T-helper 9 cell (primary cell): ENCODE measurements around the gene ROBO1.
"Not testable (repeated sequence)": the region's sequence is repeated elsewhere in the genome, so short reads cannot be mapped to it uniquely, and the experiment has no call there.

ENCODE experiments used
- DNase-seq: peaks from one replicate; pipeline ENCODE4 v3.0.0-alpha.2; 2020

The ROBO1 gene

DNA sequence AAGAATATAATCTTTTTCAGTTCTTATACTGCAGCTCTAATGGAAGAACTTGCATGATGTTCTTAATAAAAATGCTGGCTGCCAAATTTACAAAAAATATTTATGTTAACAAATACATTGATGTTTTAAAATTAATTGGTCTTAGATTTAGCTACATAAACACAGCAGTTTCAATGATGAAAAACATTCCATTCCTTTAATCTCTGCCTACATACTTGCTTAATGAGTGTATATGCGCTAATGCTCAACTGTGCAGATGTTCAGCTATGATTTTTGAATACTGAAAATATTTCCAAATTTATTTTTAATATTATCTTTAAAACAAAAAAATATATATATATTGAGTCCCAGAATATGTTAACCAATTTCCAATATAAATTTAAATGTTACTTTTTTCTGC, 867.4 kb downstream of the ROBO1 start:
- DNase-seq, result no peak

DNA sequence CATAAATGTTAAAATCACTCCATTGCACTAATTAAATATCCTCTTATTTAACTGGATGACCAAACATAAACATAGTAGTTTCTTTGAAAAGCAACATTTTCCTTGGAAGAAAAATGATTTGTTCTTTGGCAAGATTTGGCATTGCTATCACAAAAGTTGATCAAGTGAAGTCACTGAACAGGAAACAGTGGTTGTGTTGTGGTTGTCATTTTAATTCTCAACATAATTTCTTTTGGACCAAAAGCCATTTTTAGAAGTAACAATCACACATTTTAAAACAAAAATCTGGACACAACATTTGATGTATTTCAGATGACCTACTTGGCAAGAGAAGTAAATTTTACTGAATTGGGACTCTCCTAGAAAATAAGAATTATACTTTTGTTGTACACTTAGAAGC, 872.3 kb downstream of the ROBO1 start:
- no peak for DNase-seq

DNA sequence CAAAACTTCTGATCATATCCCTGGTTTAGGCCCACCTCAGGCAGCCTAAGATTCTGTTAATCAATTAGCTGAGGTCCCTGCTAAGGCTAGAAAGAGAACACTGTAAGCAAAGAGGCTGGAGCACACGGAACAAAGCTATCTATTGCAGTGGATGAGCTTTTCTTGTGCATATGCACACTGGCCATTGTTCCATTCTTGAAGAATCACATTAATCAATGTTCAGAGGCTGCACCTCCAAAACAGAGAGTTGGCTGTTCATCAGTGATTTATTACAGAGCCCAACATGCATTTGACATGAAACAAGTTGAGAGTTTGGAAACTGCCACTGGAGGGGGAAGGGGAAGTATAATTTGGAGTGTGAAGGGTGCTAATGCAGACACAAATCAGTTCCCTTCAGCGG, 873.0 kb downstream of the ROBO1 start:
- DNase-seq, result no peak

DNA sequence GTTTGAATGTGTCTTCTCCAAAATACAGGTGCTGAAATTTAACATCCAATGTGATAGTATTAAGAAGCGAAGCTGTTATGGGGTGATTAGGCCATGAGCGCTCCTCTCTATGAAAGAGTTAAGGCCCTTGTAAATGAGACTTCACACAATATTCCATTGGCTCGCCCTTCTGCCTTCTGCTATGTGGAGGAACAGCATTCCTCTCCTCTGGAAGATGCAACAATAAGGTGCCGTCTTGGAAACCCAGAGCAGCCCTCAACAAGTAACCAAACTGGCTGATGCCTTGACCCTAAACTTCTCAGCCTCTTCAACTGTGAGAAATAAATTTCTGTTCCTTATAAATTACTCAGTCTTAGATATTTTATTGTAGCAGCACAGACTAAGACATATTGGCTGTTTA, 874.6 kb downstream of the ROBO1 start:
- DNase-seq, result no peak

DNA sequence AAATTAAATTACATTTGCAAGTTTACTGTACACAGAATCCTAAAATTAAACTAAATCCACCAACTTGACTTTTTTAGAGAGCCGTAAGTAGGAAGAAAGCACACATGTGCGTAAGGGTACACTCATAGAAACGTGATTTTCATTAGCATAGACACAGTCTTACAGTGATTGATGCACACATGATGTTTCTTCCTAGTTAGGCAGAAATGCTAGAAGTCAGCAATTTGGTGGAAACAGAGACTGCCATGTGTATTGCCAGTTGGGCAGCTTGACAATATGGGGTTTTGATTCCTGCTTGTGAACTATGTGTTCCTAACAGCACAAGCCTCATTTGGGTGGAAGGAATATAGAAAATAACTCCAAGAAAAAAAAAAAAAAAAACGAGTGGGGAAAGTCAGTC, 878.5 kb downstream of the ROBO1 start:
- DNase-seq, result no peak

DNA sequence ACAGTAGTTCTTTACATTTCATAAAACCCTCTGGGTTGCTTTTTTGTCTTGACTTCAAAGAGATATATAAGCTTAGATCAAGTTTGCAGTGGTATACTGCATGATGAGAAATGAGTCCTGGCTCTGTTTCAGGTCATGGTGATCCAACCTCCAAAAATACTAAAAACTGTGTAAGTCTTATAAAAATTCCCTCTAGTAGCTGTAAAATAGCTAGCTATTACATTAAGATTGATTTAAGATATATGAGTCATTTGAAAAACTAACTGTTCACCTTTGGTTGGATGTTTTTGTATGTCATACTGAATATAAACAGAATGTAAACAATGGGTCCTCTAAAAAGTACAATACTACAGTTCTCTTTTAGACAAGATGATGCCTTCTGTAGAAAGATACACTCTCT, 879.2 kb downstream of the ROBO1 start:
- no peak for DNase-seq

DNA sequence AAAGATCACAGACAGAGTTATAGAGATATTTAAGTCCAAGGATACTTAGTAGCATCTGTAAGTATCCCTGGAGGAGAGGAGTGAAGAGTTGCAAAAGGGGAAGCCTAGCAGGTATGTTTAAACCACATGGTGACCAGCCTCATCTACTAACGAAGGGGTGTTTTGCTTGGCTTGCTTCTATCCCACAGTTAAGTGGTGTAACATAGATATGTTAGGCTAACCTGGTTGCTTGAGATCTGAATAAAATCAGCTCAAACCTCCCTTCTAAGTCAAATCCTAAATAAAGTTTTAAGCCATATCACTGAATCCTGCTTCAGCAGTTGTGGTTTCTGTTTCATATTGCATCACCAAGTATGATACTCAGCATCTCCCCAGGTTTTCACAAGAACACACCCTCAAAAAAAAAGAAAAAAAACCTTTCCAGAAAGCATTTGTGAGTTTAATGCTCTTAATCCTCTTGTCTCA, 880.2 kb downstream of the ROBO1 start:
- DNase-seq, result no peak

DNA sequence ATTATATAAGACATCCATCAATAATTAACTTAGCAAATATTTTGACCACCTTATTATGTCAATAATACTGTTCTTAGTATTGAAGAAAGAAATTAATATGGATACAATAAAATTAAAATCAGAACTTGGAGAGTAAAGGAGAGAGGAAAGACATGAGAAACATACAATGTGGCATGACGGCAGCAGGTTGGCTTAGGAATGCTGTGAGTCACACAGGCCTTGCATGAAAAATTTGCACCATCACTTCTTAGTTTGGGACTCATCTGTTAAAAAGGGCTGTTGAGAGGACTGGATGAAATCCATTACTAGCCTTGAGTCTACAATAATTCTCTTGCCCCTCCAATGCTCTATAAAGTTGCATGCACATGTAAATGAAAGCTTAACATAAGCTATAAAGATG, 880.8 kb downstream of the ROBO1 start:
- DNase-seq, result no peak

DNA sequence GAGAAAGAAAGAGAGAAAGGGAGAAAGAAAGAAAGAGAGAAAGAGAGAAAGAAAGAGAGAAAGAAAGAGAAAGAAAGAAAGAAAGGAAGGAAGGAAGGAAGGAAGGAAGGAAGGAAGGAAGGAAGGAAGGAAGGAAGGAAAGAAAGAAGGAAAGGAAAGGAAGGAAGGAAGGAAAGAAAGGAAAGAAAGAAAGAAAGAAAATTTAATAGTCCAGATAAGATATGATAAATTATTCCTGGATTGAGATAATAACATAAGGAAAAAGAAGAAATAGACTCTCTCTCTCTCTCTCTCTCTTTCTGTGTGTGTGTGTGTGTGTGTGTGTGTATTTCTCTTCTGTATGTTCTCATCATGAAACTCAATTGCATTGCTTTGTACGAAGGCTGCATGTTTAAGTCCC, 883.2 kb downstream of the ROBO1 start:
- DNase-seq, result not testable (repeated sequence)

DNA sequence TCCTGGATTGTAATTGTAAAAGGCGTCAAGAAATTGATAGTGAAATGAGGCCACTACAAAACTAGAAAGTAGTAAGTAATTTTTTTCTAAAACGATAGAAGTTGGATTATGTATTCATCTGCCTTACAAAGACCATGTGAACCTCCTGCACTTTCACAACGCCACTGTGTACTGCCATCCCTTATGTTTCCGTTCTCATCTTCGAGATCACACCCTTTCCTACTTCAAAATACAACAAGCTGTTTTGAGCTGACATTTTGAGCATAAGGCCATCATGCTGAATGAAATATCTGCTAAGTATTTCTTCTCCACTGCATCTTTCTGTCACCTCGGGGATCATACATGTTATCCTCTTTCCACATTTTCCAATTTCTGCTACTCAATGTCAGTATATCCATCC, 885.5 kb downstream of the ROBO1 start:
- DNase-seq, result no peak

DNA sequence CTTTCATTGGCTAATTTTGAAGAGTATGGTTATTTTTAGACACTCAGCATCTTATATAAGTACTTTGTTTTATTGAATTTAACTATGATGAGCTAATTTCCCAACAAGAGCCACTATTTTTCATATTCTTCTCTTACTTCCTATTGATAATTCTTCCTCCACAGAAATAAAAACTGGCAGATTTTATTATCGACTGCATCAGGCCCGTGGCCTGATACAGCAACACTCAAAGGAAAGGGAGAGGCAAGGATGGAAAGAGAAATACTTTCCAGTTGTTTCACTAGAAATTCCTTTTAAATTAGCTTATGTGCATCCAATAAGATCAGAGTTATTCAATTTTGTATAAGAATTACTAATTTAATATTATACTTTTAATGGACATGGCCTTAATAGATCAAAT, 886.3 kb downstream of the ROBO1 start:
- no peak for DNase-seq

DNA sequence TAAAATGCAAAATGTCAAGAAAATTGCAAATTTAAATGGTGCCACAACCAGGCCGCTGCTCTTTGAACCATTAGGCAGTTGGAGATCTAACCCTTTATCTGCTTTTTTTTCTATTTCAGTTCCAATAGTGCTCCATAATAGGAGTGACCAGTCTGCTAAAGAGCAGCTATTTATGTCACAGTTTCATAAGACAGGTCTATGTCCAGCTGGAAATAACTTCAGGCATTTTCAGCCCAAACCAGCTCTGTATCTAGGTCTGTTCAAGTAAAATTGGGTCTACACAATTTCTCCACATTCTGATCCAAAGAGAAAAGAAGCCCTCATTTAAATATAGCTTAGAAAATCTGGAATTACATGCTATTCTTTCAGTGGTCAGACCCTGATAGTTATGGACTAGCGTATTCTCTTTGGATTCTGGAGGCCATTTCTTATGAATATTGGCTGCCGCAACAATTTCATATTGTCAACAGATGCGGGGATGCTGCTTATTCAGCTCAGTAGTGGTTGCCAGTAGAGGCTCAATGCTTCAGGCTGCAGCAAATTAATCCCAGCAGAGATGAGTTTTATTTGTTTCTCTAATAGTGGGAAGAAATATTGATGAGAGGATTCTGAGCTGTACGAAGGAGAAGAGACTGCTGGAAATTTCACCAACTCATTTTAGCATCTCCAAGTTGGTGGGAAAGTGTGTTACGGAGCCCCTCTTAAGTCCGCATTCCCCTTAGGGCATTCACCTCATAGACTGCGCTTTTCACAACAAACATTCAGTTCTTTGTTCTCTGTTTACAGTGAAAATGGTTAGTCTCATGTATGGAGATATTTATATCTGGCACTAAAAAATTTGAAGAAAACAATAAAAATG, 887.0 kb downstream of the ROBO1 start:
- DNase-seq, result no peak

DNA sequence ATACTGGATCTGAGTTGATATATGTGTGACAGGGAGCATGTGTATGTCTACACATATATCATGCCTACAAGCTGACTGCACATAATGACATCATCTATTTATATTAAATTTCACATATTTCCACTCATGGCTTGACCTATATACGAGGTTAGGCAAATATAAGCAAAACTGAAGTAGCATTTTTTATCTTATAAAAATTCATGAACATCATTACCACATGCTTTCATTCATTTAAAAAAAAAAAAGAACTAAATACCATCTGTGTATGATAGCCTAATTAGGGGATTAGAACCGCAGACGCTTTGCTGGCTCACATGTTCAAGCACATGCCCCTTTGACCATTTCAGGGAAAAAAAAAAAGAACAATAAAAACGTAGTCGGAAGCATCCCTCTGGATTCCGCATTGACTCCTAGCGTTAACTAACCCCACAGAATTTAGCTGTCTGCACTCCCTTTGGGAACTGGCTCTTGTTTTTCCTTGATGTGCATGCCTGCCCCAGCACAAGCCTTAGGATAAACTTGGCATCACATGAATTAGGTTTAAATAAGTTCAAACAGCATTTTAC, 888.4 kb downstream of the ROBO1 start:
- DNase-seq, result no peak

DNA sequence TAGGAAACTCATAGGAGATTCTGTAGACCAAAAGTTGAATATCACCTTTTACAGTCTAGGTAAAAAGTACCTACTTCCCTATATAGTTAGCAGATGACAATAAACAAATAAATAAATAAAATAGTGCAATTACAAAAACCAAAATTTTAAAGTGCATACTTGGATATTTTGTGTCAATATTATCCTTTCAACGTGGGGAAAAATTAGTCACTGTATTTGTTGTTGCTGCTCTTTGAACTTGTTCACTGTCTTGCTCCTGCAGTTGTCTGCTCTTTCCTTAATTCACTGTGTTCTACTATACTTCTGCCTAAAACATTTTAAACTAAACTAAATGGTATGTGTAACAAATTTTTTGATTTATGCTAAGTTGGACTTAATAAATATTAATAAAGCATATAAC, 889.0 kb downstream of the ROBO1 start:
- no peak for DNase-seq

DNA sequence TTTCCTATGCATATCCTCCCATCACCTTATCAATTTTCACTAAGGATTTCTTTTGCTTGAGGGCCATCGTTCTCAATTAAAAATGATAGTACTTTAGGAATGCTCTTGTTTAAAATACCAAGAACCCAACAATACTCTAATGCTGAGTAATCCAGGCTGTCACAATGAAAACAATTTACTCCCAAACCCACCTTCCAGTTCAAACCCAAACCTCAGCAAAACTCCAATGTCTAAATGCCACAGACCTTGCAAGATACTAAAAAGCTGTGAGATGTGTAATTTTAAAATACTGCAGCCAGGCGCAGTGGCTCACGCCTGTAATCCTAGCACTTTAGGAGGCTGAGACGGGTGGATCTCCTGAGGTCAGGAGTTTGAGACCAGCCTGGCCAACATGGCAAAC, 889.8 kb downstream of the ROBO1 start:
- no peak for DNase-seq

DNA sequence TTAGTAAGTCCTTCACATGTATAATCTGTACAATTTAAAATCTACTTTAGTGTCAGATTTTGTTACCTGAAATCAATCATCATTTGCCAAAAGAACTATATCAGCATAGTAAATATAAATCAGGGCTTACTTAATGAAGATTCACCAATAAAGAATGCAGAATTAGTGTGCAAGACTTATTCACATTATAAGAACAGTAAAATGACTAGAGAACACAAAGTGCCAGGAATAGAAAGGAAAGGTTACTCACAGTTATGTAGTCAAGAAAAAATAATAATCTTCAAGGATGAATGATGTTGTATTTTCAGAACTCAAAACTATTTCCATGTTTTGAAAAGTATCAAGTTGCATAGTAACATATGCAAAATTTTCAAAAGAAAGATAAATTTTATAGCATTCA, 891.9 kb downstream of the ROBO1 start:
- no peak for DNase-seq

DNA sequence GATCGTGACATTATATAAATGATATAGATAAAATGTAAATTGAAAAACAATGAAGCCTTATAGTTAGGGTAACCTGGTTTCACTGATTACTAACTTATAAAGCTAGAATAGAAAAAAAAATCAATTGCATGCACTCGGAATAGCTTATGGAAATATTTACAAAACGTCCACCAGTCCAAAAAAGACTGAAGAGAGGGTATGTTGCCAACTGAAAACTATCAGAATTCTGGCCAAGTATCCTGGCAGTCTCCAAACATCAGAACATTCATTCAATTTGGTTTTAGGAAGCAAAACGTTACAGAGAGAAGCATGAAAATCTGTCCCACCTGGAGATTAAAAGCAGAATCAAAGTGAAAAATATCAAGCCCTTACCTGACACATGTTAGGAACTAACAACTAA, 892.4 kb downstream of the ROBO1 start:
- DNase-seq, result no peak

DNA sequence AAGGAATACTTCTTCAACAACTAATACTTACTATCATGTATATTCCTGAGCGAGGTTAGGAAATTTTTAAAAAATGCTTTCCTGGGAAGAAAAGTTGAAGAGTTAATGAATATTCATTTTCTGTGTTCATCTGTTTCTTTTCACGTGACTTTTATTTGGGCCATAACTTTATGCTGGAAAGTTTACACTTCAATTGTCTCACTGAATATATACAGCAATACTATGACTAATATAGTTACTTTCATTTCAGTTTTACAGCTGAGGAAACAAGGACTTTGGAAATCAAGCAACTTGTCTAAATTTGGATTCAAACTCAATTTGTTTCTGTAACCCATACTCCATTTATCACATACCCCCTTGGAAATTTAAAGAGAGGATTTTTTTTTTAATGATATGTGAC, 894.2 kb downstream of the ROBO1 start:
- DNase-seq, result no peak

DNA sequence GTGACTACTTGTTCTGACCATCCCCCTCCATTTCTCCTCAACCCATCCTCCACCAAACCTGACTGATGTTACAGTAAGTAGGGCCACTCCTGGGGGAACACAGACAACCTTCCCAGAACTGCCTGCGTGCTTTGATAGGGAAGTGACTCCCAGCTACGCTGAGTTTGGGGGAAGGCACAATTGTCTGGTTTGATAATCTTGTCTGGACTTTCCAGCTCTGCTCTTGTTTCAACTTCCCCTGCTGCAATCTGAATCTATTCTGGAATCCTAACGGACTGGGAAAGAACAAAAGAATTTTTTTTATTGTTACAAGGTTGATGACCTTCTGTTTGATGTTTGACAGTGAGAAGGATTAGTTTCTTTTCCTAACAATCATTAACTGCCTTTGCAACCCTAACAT, 895.6 kb downstream of the ROBO1 start:
- no peak for DNase-seq

DNA sequence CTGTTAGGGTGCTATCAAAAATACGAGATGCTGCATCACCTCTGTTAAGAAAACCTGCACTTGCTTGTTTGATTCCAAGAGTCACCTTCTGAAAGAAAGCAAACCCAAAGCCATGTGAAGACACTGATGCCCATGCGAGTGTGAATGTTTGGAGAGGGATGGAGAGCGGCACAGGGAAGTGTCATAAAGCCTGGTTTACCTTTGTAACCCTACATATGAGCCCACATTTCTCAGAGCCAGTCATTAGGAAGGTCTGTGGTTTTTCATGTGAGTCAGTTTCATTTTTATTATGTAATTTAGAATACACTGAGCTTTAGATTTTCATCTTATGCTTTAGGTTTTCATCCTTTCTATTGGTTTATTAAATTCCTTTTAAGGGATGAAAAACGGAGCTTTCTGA, 896.8 kb downstream of the ROBO1 start:
- no peak for DNase-seq

DNA sequence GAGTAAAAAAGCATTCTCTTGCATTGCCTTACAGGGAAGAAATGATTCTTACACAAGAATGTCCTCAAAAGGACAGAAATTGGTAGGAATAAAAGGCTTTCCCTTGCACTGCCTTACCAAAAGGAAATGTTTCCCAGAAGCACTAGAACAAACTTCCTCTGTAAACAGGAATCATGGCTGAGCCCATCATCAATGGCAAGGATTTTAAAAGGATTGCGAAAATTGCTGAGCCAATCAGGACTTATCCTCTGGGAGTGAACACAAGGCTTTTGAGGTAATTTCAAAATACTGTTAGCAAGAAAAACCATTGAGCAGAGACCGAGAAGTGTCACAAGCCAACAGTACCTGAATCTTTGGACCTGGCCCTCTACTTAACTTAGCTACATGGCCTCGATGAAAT, 897.3 kb downstream of the ROBO1 start:
- DNase-seq, result no peak

DNA sequence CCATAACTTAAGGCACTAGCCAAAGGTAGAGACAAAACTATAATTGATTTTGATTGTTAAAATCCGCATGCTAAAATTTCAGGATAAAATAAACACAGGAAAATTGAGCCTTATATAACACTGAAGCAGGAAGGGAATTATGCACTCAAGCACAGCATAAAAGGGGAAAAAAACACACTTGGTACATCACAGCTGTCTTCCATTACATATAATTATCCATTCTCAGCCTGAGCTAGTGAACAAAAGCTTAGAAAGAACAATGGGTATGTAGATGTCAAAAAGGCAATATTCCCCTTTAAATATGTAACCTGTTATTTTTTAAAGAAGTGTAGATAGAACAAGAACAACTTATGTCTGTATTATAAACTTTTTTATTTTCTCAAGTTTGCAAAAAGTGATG, 899.2 kb downstream of the ROBO1 start:
- no peak for DNase-seq

DNA sequence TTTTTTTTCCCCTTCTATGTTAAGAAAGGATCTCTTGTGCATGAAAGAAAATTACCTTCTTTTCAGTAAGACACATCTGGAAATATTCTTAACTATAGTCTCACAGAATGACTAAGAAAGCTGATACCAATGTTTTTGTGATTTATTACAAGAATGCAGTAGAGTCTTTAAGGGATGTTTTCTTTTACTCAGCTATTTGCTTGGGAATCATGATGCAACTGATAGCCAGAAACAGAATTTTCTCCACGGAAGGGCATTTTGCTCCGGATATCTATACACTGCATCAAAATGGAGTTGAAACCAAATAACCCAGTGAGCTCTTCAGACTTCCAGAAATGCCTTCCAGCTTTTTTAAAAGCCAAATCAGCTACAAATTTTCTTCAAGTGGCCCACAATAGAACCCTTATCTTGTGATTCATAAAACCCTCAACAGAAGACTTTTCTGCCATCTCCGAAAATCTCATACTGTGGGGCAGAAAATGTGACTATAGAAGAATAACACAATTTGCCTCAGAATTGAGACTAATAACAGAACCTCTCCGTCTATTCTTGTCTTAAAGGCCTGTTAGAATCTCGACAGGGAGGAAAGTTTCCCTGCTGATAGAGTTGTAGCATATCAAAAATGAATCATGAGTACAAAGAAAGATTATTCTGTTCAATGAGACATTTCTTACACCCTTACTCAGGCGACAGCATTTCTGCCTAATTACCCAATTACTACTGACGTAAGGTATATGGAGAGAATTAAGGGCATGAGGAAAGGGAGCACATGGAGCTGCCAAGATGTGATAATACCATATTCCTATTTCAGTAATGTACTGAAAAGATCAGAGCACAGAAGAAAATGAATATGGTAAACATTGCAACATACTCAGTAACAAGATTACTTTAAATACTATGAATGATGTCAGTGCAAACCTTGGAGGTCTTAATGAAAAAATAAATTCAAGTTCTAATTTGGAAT, 900.1 kb downstream of the ROBO1 start:
- no peak for DNase-seq
